ENCODE data around the gene NASP. TPM values are rescaled to one million over a fixed set of nuclear protein-coding genes. Genes with fewer than 3 reads are reported as not detected.

Gene NASP
- total RNA-seq, 4 donors from 2014 or later: 25.5 to 32.7 (median 27.3) TPM

- DNase-seq (peak; percentile 95 to 96), ATAC-seq (peak; percentile 92 to 96)
- Histone ChIP-seq H3K36me3 (no peaks in the 10 kb centered on the region), H3K27ac (peak overlapping the region; percentile 92 to 99 (median 96)), H3K9me3 (no peaks in the 10 kb centered on the region), H3K27me3 (no peaks in the 10 kb centered on the region), H3K4me1 (peaks cover 22 to 23% of the 10 kb centered on the region in 2 donors), H3K4me3 (peak overlapping the region; percentile 82 to 97 (median 94))
- no peak for TF ChIP-seq POLR2A (IDR thresholded peaks at IDR 0.05)
- TF ChIP-seq, protein P1, sequence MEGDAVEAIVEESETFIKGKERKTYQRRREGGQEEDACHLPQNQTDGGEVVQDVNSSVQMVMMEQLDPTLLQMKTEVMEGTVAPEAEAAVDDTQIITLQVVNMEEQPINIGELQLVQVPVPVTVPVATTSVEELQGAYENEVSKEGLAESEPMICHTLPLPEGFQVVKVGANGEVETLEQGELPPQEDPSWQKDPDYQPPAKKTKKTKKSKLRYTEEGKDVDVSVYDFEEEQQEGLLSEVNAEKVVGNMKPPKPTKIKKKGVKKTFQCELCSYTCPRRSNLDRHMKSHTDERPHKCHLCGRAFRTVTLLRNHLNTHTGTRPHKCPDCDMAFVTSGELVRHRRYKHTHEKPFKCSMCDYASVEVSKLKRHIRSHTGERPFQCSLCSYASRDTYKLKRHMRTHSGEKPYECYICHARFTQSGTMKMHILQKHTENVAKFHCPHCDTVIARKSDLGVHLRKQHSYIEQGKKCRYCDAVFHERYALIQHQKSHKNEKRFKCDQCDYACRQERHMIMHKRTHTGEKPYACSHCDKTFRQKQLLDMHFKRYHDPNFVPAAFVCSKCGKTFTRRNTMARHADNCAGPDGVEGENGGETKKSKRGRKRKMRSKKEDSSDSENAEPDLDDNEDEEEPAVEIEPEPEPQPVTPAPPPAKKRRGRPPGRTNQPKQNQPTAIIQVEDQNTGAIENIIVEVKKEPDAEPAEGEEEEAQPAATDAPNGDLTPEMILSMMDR (IDR thresholded peaks at IDR 0.05 in 4 of 5, conservative IDR thresholded peaks at IDR 0.05 in 1 of 5): no peak
- in situ Hi-C loops (cut with MboI; ENCODE audit: low sequenced_read_pairs in 4 of 4): loop anchor here in 1 of 4 donors (25.0 kb wide), 1 partner anchor 104 kb away; the partner anchor contains the start of genes GPBP1L1 and TMEM69
- intact Hi-C loops (cut with DNase I; ENCODE audit: low total_unique reads): loop anchor here (1.0 to 10.0 kb wide), 2 partner anchors 103 to 552 kb away; partner anchors contain the start of genes GPBP1L1 and PIK3R3
These were observed 576 bp upstream of the NASP start for GRCh38 chr1:45583264-45583665.

- intact Hi-C loops (cut with DNase I; ENCODE audit: low total_unique reads): loop anchor here (10.0 kb wide), 1 partner anchor 550 kb away; the partner anchor contains the start of gene PIK3R3
- peak; percentile 67 to 74 for DNase-seq
- Histone ChIP-seq H3K36me3 (no peaks in the 10 kb centered on the region), H3K4me3 (peak overlapping the region; percentile 82 to 97 (median 94)), H3K9me3 (no peaks in the 10 kb centered on the region), H3K27me3 (no peaks in the 10 kb centered on the region), H3K4me1 (peaks cover 22 to 23% of the 10 kb centered on the region in 2 donors), H3K27ac (peak overlapping the region; percentile 92 to 99 (median 96))
- in situ Hi-C loops (cut with MboI; ENCODE audit: low sequenced_read_pairs in 4 of 4): loop anchor here in 1 of 4 donors (25.0 kb wide), 1 partner anchor 103 kb away; the partner anchor contains the start of genes GPBP1L1 and TMEM69
- peak; percentile 57 to 58 for ATAC-seq
- TF ChIP-seq, protein P1 (IDR thresholded peaks at IDR 0.05 in 4 of 5, conservative IDR thresholded peaks at IDR 0.05 in 1 of 5): no peak
- no peak for TF ChIP-seq POLR2A (IDR thresholded peaks at IDR 0.05)
These were observed 689 bp downstream of the NASP start for GRCh38 chr1:45584351-45585109.

DNA sequence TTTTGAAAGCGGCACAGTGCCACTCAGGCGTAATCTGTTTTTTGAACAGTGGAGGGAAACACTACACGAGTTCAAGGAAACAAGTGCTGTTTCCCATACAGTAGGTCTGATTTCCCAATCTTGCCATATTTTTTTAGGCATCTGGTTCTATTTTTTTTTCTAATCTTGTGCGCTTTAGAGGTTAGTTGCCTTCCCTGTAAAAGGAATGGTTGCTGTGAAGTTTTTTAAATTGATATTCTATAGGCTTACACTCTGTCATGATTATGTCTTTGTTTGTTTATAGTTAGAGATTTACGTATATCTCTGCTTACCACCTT, 1.2 kb downstream of the NASP start:
- in situ Hi-C loops (cut with MboI; ENCODE audit: low sequenced_read_pairs in 4 of 4) (loop anchor here in 1 of 4 donors (25.0 kb wide), 1 partner anchor 102 kb away; the partner anchor contains the start of genes GPBP1L1 and TMEM69), intact Hi-C loops (cut with DNase I; ENCODE audit: low total_unique reads) (loop anchor here (10.0 kb wide), 1 partner anchor 550 kb away; the partner anchor contains the start of gene PIK3R3)
- Histone ChIP-seq H3K27me3 (no peaks in the 10 kb centered on the region), H3K27ac (peak overlapping the region; percentile 92 to 99 (median 96)), H3K4me1 (peaks cover 23 to 25% of the 10 kb centered on the region in 2 donors), H3K36me3 (no peaks in the 10 kb centered on the region), H3K9me3 (no peaks in the 10 kb centered on the region), H3K4me3 (peak overlapping the region; percentile 82 to 97 (median 94))
- TF ChIP-seq POLR2A (IDR thresholded peaks at IDR 0.05): no peak
- TF ChIP-seq, protein P1 (IDR thresholded peaks at IDR 0.05 in 4 of 5, conservative IDR thresholded peaks at IDR 0.05 in 1 of 5): no peak
- no peak for ATAC-seq
- DNase-seq: no peak

- no peak for ATAC-seq
- H3K36me3 ChIP-seq: no peaks in the 10 kb centered on the region
- peaks cover 23 to 25% of the 10 kb centered on the region in 2 donors for H3K4me1 ChIP-seq
- H3K4me3 ChIP-seq: peak overlapping the region; percentile 82 to 97 (median 94)
- DNase-seq: no peak
- TF ChIP-seq POLR2A (IDR thresholded peaks at IDR 0.05): no peak
- TF ChIP-seq, protein P1 (IDR thresholded peaks at IDR 0.05 in 4 of 5, conservative IDR thresholded peaks at IDR 0.05 in 1 of 5): no peak
- H3K9me3 ChIP-seq: no peaks in the 10 kb centered on the region
- intact Hi-C loops (cut with DNase I; ENCODE audit: low total_unique reads) (loop anchor here (10.0 kb wide), 1 partner anchor 549 kb away; the partner anchor contains the start of gene PIK3R3), in situ Hi-C loops (cut with MboI; ENCODE audit: low sequenced_read_pairs in 4 of 4) (loop anchor here in 1 of 4 donors (25.0 kb wide), 1 partner anchor 102 kb away; the partner anchor contains the start of genes GPBP1L1 and TMEM69)
- peak overlapping the region in 3 of 4 donors; percentile 92 to 99 (median 97) for H3K27ac ChIP-seq
- no peaks in the 10 kb centered on the region for H3K27me3 ChIP-seq
These were observed 1.7 kb downstream of the NASP start for GRCh38 chr1:45585496-45586075.
